GM10847 (cell line): ENCODE results near the gene ATG10.

Source experiments
- POLR2A ChIP-seq: IDR thresholded peaks from 2 replicates; pipeline ENCODE4 v1.6.1; 2011; ENCODE audit not compliant: insufficient read length; ENCODE audit errors: extremely low read depth

The ATG10 gene

DNA sequence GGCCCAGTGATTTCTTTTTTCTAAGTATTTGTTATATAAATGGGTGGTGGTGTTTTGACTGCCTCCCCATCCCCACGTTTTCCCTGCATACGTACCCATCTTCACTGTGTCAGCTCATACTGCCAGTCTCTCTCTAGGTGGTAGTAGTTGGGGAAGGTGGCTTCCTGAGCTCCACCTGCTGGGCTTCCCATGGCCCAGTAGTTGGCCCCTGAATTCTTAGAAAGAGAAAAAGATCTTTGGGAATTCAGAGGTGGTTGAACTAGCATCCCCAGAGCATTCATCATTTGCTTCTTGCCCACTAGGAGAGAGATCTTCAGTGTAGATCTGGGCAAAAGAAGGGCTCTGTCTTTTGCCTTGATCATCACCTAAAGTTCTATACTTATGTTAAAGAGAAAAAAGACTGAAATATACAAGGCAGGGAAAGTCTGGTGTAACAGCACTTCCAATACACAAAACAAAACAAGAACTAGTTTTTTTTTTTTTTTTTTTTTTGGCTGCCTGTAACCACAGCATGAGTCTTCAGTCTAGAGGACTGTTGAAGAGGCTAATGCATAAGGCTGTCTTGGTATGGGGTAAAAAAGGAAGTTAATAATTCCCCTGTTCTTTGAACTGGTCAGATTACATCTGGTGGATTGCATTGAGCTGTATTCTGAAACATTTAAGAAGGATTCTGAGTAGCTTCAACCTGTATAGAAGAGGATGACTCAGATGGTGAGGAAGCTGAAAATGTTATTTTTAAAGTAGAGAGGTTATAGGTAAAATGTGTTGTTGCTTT is 128.7 kb downstream of the ATG10 start:
- no peak for TF ChIP-seq POLR2A

DNA sequence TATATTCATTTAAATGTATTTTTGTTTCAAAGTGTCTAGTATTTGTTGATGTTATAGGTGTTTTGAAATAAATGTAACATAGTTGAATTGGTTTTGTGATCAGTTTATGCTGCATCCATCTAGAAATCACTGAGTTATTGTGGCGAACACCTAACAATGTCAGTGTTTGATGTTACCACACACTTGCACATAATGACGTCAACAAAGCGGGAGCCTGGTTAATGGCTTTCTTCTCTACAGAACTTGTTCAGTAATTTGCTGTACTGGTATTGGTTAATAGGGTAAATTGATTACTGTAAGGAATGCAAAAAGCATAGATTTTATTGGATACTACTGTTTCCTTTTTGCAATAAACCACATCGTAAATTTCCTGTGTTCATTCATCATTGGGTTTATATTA is 133.0 kb downstream of the ATG10 start:
- TF ChIP-seq POLR2A = no peak

DNA sequence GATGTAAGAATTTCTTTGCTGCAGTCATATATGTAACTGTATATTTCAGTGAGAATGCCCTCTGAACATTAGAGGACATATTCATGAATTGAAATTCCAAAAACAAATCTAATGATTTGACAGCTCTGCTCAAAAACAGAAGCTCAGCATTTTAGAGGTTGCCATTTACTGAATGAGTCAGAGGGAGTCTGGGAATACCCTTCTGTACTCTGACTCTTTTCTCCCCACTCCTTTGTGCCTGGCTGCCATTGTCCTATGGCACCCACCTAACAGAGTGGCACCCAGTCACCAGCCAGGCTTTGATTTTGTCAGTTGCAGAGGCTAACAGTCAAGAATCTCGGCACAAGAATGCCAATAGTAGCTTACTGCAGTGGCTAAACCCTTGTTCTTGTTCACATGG is 133.6 kb downstream of the ATG10 start:
- TF ChIP-seq POLR2A = no peak

DNA sequence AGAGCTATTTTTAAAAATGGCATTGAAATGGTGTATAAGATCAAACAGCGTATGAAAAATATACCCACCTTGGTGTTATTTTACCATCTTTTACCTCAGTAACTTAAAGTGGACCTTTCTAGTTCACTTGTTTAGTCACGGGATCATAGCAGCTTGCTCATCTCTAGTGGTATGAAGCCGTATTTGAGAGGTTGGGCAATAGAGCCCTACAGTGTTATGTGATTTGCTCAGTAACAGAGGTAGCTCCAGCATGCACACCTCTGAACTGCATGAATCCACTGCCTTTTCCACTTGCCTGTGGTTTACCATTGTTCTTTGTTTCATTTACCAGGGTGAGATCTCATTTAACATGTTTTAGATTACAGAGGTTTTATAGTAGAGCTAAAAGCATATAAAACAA is 134.4 kb downstream of the ATG10 start:
- TF ChIP-seq POLR2A = no peak

DNA sequence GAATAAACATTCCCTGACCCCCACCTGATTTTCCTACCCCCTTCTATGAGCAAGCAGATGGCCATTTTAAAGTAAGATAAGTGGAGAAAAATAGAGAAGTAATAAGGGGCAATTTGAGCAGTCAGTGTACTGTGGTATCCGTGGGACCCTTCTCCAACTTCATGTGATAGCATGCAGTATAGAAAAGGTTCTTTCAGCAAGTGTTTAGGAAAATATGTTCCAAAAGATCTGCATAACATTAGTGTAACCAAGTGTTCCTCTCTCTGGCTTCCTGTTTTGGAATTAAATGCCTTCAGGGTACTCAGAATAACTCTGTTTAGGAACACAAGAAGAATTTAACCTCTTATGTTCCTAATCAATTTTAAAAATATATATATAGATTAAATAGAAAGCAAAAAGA is 134.9 kb downstream of the ATG10 start:
- TF ChIP-seq POLR2A = no peak

DNA sequence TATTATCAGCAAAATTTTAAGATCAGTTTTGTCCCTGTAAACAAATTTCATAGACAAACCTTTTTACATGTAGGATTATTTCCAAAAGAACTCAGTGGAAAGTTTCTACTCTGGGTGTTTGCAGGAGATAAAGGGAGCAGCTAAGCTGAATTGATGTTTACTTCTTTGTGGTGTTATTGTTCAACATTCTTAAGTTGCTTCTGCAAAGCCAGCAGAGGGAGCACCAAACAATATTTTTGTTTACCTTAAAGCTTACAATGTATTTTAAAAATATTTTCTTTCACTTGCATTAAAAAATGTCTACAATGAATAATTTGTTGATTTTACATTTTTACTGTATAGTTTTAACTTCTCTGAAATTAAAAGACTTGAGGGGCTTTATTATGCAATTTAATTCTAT is 135.4 kb downstream of the ATG10 start:
- TF ChIP-seq POLR2A = no peak

DNA sequence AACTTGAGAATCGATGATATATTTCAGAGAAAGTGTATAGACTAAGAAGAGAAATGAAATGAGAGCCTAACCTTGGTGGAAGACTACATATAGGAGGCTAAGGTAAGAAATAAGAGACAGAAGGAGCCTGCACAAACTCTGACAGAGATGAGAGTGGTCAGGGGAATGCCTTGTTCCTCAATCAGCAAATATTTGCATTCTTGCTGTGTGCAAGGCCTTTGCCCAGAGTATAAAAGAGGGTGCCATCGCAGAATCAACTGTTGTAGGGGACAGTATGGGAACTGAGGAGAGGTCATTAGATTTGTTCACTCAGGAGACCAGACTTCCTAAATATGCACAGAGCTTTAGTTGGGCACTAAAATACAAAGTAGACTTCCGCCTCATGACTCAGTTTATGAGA is 137.2 kb downstream of the ATG10 start:
- no peak for TF ChIP-seq POLR2A

DNA sequence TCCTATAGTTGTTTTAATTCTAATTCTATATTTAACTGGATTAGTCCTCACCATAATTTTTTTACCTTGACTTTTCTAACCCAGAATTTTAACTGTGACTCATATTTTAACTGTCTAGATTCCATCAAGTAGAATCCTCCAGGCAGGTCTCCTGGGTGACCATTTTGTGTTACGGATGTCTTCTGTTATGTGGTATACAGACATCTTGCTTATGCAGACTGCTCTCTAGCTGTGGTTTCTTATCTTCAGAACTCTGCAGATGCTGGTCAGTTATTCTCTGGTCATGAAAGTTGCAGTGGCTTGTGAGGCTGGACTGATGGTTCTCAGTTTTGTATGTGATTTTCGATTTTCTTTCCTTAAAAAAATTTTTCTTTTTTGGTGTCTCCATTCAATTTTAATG is 139.4 kb downstream of the ATG10 start:
- no peak for TF ChIP-seq POLR2A

DNA sequence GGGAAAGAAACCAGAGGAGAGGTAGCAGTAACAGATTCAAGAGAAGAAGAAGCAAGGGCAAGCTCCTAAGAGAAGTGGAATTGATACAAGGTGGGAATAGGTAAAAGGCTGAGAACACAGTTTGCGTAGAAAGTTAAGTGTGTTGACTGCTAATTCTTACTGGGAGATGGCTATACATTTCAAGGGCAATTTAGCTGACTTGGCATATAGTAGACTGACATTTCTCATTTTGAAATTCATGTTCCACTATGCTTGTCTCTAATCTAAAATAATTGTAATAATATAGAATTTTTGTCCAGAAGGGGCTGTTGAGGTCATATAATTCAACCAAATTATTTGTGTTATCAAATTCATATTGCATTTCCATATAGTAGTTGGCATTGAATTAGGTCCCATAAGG is 144.0 kb downstream of the ATG10 start:
- no peak for TF ChIP-seq POLR2A

DNA sequence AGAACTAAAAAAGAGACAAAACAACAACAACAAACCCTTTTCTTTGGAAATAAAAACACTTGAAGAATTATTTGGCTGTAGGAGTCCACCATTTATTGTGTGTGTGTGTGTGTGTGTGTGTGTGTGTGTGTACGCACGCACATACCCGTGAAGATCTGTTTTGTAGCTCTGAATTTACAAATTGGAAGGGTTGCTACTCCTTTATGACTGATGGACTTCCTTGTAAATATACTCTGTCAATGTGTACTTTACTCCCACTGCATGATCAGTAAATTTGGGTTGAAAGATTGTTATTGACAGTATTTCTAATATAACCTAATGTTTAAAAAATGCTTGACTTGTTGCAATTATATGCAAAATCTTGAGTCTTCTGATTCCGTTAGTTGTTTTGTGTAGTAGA is 148.1 kb downstream of the ATG10 start:
- TF ChIP-seq POLR2A = no peak

DNA sequence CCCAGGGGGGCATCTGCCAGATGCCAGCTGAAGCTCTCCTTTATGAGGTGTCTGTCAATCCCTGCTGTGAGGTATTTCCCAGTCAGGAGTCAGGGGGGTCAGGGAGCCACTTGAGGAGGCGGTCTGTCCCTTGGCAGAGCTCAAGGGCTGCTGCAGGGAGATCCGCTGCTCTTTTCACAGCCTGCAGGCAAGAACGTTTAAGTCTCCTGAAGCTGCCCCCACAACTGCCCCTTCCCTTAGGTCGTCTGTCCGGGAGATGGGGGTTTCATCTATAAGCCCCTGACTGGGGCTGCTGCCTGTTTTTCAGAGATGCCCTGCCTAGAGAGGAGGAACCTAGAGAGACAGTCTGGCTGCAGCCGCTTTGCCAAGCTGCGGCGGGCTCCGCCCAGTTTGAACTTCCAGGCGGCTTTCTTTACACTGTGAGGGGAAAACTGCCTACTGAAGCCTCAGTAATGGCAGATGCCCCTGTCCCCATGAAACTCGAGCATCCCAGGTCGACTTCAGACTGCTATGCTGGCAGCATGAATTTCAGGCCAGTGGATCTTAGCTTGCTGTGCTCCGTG is 158.0 kb downstream of the ATG10 start:
- TF ChIP-seq POLR2A = no peak

DNA sequence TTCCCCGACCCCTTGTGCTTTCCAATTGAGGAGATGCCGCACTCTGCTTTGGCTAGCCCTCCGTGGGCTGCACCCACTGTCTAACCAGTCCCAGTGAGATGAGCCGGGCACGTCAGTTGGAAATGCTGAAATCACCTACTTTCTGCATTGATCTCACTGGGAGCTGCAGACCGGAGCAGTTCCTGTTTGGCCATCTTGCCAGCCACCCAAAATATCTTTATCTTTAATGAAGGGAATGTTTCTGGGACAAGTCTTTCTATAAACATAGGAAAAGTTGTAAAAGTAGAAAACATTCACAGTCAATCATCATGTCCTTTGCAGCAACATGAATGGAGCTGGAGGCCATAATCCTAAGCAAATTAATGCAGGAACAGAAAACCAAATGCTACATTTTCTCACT is 158.8 kb downstream of the ATG10 start:
- no peak for TF ChIP-seq POLR2A

DNA sequence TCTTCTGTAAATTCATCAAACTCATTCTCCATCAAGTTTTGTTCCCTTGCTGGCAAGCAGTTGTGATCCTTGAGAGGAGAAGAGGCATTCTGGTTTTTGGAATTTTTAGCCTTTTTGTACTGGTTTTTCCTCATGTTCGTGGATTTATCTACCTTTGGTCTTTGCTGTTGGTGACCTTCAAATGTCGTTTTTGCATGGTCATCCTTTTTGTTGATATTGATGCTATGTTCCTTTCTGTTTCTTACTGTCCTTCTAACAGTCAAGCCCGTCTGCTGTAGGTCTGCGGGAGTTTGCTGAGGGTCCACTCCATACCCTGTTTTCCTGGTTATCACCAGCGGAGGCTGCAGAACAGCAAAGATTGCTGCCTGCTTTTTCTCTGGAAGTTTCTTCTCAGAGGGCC is 165.4 kb downstream of the ATG10 start:
- no peak for TF ChIP-seq POLR2A

DNA sequence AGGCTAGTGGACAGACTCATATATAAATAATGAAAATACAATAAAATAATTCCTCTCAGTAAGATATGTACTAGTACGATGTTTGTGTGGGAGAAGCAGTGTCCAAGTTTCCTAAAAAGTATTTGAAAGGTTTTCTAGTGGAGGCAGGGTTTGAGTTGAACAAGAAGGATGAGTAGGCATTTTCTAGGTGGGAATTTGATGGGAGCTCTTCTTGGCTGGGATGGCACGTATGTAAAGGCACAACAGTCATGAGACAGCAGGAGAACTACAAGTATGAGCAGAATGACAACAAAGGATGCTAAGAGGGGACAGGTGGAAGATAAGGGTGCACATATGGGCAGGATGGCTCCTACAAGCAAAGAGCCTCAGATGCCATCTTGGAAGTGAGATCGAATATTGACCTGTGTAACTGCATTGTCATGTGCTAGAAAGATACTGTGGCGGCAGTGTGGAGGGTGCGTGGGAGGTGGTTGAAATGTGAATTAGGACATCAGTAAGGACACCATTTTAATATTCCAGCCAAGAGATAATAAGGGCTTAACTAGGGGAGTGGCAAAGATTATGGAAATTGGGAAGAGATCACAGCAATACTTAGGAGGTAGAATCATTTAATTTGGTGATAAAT is 170.5 kb downstream of the ATG10 start:
- no peak for TF ChIP-seq POLR2A

DNA sequence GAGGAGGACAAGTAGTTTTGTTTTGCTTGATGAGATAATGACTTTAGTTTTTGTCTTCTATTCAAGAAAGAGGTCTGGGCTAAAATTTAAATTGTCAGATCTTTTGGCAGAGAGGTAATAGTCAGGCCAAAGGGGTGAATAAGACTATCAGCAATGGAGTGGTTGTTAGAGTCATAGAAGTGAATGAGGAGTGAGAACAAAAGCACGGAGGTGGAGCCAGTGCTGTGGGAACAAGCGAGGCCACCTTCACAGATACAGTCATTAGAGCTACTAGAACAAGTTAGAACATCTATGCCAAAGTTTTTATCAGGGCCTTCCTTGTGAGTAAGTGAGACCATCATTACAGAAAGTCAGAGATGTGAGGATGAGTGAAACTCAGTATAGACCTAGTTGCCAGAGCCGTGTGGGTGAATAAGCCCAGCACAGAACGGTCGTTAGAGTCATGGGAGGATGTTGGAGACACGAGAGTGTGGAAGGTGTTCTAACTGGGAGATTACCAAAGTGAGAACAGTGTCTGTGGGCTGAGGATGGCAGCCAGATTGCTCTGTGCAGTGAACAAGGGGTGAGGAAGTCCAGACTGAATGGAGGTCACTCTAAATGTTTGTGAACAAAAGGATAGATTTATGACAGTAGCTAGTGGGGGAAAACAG is 171.2 kb downstream of the ATG10 start:
- no peak for TF ChIP-seq POLR2A
